ENCODE results near the gene IL10RB. TPM values are rescaled to one million over a fixed set of nuclear protein-coding genes. Genes with fewer than 3 reads are reported as not detected.

The IL10RB gene
- total RNA-seq, 1 experiment from 2014 or later = 3.1 TPM

- no peaks in the 10 kb centered on the region for H3K79me1 ChIP-seq (ENCODE audit: insufficient read depth, low read depth, low read length, poor library complexity, severe bottlenecking)
- no peak overlapping the region for H3K56ac ChIP-seq (ENCODE audit: insufficient read length, low read depth, low read length)
- DNase-seq = no peak
- H2BK12ac ChIP-seq (ENCODE audit: insufficient read length, low read depth, low read length) = no peak overlapping the region
- no peak overlapping the region for H4K8ac ChIP-seq (replicated peaks; ENCODE audit: insufficient read length, low read depth, low read length)
- no peaks in the 10 kb centered on the region for H3K4me1 ChIP-seq (ENCODE audit: insufficient read depth, low read length)
- no peak overlapping the region for H3K4ac ChIP-seq (ENCODE audit: low read depth, low read length)
- peak overlapping the region; percentile 28 for H2BK20ac ChIP-seq (ENCODE audit: low read depth, low read length, poor library complexity, severe bottlenecking)
- H2BK120ac ChIP-seq (ENCODE audit: low read depth, low read length, poor library complexity, severe bottlenecking) = no peak overlapping the region
- H3K14ac ChIP-seq (ENCODE audit: insufficient read depth, low read length) = no peak overlapping the region
- no peak overlapping the region for H3K9ac ChIP-seq (ENCODE audit: extremely low read depth, insufficient read length, low read length)
- H4K5ac ChIP-seq (ENCODE audit: insufficient read length, low read depth, low read length) = no peak overlapping the region
- Mint-ChIP-seq H3K4me3 (no peak overlapping the region), H3K4me1 (no peaks in the 10 kb centered on the region), H3K9me3 (no peaks in the 10 kb centered on the region), H3K27ac (no peak overlapping the region), H3K36me3 (ENCODE audit: insufficient read depth in 1 of 3, low read depth in 3 of 3) (no peaks in the 10 kb centered on the region), H3K27me3 (ENCODE audit: low read depth) (no peaks in the 10 kb centered on the region)
- H4K91ac ChIP-seq (ENCODE audit: insufficient read length, low read depth, low read length) = no peak overlapping the region
- no peak overlapping the region for H2BK15ac ChIP-seq (ENCODE audit: low read depth, low read length)
- H3K23ac ChIP-seq (ENCODE audit: insufficient read length, low read depth, low read length) = no peak overlapping the region
- H3K9me3 ChIP-seq (ENCODE audit: control insufficient read depth, low read depth, low read length) = no peaks in the 10 kb centered on the region
- H3K23me2 ChIP-seq (ENCODE audit: insufficient read length, low read depth, low read length, poor library complexity, severe bottlenecking) = no peaks in the 10 kb centered on the region
- no peak overlapping the region for H3K4me2 ChIP-seq (ENCODE audit: insufficient read depth, insufficient read length, low read length)
- WGBS (ENCODE audit: extremely low coverage, insufficient read length, low lambda C conversion rate) = no CpG with 5 or more reads among the region's 7 CpGs
- H3K18ac ChIP-seq (ENCODE audit: insufficient read length, low read depth, low read length) = no peak overlapping the region
- no peaks in the 10 kb centered on the region for H3K27me3 ChIP-seq (ENCODE audit: insufficient read depth, low read length)
- no peak overlapping the region for H3T11ph ChIP-seq (ENCODE audit: low read length)
- H2AFZ ChIP-seq (ENCODE audit: low read length) = no peak overlapping the region
- H2BK5ac ChIP-seq (ENCODE audit: insufficient read length, low read length) = no peak overlapping the region
- H3K27ac ChIP-seq (ENCODE audit: insufficient read length, low read depth, low read length) = no peak overlapping the region
- H2AK5ac ChIP-seq (ENCODE audit: insufficient read length, low read length) = no peak overlapping the region
- H4K20me1 ChIP-seq (ENCODE audit: control insufficient read depth, insufficient read depth, insufficient read length) = no peaks in the 10 kb centered on the region
- TF ChIP-seq CTCF (conservative IDR thresholded peaks at IDR 0.05) = no peak
- no peaks in the 10 kb centered on the region for H3K79me2 ChIP-seq (ENCODE audit: insufficient read depth, low read length)
Measured at GRCh38 chr21:33293136-33293535, 27.0 kb downstream of the IL10RB start.

All from H9 (cell line).